ENCODE results near the gene OR4D1. TPM values are rescaled to one million over a fixed set of nuclear protein-coding genes. Genes with fewer than 3 reads are reported as not detected.

OR4D1 gene
- total and polyA plus RNA-seq, 2 of the 8 experiments (the other 6 are each of a cell fraction or from before 2014, with no cell fraction given), result 0.32 to 0.39 TPM

GRCh38 chr17:58183514-58183913, 35.3 kb downstream of the OR4D1 start (continued):
- TF ChIP-seq CHD7 (IDR thresholded peaks at IDR 0.05; ENCODE audit: insufficient replicate concordance, low read length) (no peak), SIX5 (IDR thresholded peaks at IDR 0.05; ENCODE audit: low read depth, low read length) (no peak), EGR1 (IDR thresholded peaks at IDR 0.05; ENCODE audit: borderline replicate concordance, low read depth, low read length) (no peak), BACH1 (IDR thresholded peaks at IDR 0.05; ENCODE audit: low read length) (no peak), SIN3A (conservative IDR thresholded peaks at IDR 0.05 in 1 of 2, IDR thresholded peaks at IDR 0.05 in 1 of 2; ENCODE audit: low read depth in 1 of 2, low read length in 2 of 2) (no peak), RBBP5 (IDR thresholded peaks at IDR 0.05; ENCODE audit: borderline replicate concordance, low read depth, low read length) (no peak), CBX8 (IDR thresholded peaks at IDR 0.05; ENCODE audit: borderline replicate concordance, low read depth, low read length) (no peak), TEAD4 (IDR thresholded peaks at IDR 0.05; ENCODE audit: low read depth, low read length) (no peak), POLR2A (IDR thresholded peaks at IDR 0.05; ENCODE audit: control extremely low read depth in 1 of 2, low read depth in 2 of 2, low read length in 2 of 2) (no peak), CREB1 (IDR thresholded peaks at IDR 0.05) (no peak), BRCA1 (IDR thresholded peaks at IDR 0.05; ENCODE audit: low read depth, low read length) (no peak), KDM1A (IDR thresholded peaks at IDR 0.05; ENCODE audit: borderline replicate concordance, low read length) (no peak), RFX5 (IDR thresholded peaks at IDR 0.05; ENCODE audit: borderline replicate concordance, low read depth, low read length) (no peak), TAF1 (IDR thresholded peaks at IDR 0.05; ENCODE audit: low read depth, low read length) (no peak)

Data from H1 (cell line).